UCSD-AML1 (cell line): ENCODE results near the gene RABGAP1.

Experiments used
- DNase-seq: peaks from one replicate; lab custom pipeline; 2025; ENCODE audit not compliant: unreplicated experiment; lab: John Stamatoyannopoulos, UW

The RABGAP1 gene

GRCh38 chr9:123044586-123044985 is 103.8 kb downstream of the RABGAP1 start:
- DNase-seq = no peak

GRCh38 chr9:123046406-123047195 is 105.8 kb downstream of the RABGAP1 start:
- DNase-seq = no peak

- DNase-seq = no peak
These were observed 107.9 kb downstream of the RABGAP1 start for GRCh38 chr9:123048748-123049147.

GRCh38 chr9:123049589-123050222 is 108.9 kb downstream of the RABGAP1 start:
- DNase-seq = no peak

- no peak for DNase-seq
These were observed 112.2 kb downstream of the RABGAP1 start for GRCh38 chr9:123053046-123053445.

- DNase-seq = no peak
These were observed 112.9 kb downstream of the RABGAP1 start for GRCh38 chr9:123053711-123054110.

GRCh38 chr9:123058834-123059233 is 118.0 kb downstream of the RABGAP1 start:
- DNase-seq = no peak

GRCh38 chr9:123059472-123060220 is 118.8 kb downstream of the RABGAP1 start:
- DNase-seq = no peak

GRCh38 chr9:123061216-123061615 is 120.4 kb downstream of the RABGAP1 start:
- DNase-seq = no peak

GRCh38 chr9:123062351-123063176 is 121.7 kb downstream of the RABGAP1 start:
- DNase-seq = no peak

- DNase-seq = no peak
These were observed 122.4 kb downstream of the RABGAP1 start for GRCh38 chr9:123063177-123063598.

GRCh38 chr9:123063896-123064295 is 123.1 kb downstream of the RABGAP1 start:
- no peak for DNase-seq

- no peak for DNase-seq
These were observed 123.9 kb downstream of the RABGAP1 start for GRCh38 chr9:123064716-123065115.

GRCh38 chr9:123065196-123065595 is 124.4 kb downstream of the RABGAP1 start:
- DNase-seq = no peak

- DNase-seq = no peak
These were observed 126.3 kb downstream of the RABGAP1 start for GRCh38 chr9:123067136-123067535.

- DNase-seq = no peak
These were observed 128.2 kb downstream of the RABGAP1 start for GRCh38 chr9:123069010-123069481.

GRCh38 chr9:123070198-123070597 is 129.4 kb downstream of the RABGAP1 start:
- DNase-seq = no peak

GRCh38 chr9:123072407-123072995 is 131.7 kb downstream of the RABGAP1 start:
- DNase-seq = no peak

- no peak for DNase-seq
These were observed 132.6 kb downstream of the RABGAP1 start for GRCh38 chr9:123073441-123073840.

GRCh38 chr9:123073991-123074422 is 133.2 kb downstream of the RABGAP1 start:
- DNase-seq = no peak
